Activated CD4-positive, alpha-beta T cell treated with anti-CD3 and anti-CD28 coated beads for 48 hours (primary cell): ENCODE data around the gene MYH11.

ENCODE experiments used
- DNase-seq: peaks from one replicate; pipeline ENCODE4 v3.0.0-alpha.2; 2020

Gene MYH11

GRCh38 chr16:15775663-15776304 is 81.0 kb downstream of the MYH11 start:
- DNase-seq, result no peak

GRCh38 chr16:15775209-15775608 is 81.6 kb downstream of the MYH11 start:
- no peak for DNase-seq

GRCh38 chr16:15773968-15774367 is 82.9 kb downstream of the MYH11 start:
- DNase-seq, result no peak

GRCh38 chr16:15772579-15773293 is 84.1 kb downstream of the MYH11 start:
- DNase-seq, result no peak

- DNase-seq, result no peak
Measured at GRCh38 chr16:15771694-15772093, 85.1 kb downstream of the MYH11 start.

GRCh38 chr16:15770512-15770911 is 86.3 kb downstream of the MYH11 start:
- DNase-seq, result no peak

- no peak for DNase-seq
Measured at GRCh38 chr16:15770107-15770506, 86.7 kb downstream of the MYH11 start.

GRCh38 chr16:15769239-15769638 is 87.6 kb downstream of the MYH11 start:
- DNase-seq, result no peak

- DNase-seq, result no peak
Measured at GRCh38 chr16:15768201-15768600, 88.6 kb downstream of the MYH11 start.

GRCh38 chr16:15766918-15767317 is 89.9 kb downstream of the MYH11 start:
- no peak for DNase-seq

GRCh38 chr16:15765880-15766279 is 90.9 kb downstream of the MYH11 start:
- peak; percentile 36 for DNase-seq

- DNase-seq, result no peak
Measured at GRCh38 chr16:15765116-15765515, 91.7 kb downstream of the MYH11 start.

- DNase-seq, result no peak
Measured at GRCh38 chr16:15764112-15764511, 92.7 kb downstream of the MYH11 start.

GRCh38 chr16:15760129-15760528 is 96.7 kb downstream of the MYH11 start:
- no peak for DNase-seq

- no peak for DNase-seq
Measured at GRCh38 chr16:15759070-15759469, 97.8 kb downstream of the MYH11 start.

- peak; percentile 36 for DNase-seq
Measured at GRCh38 chr16:15757630-15758251, 99.1 kb downstream of the MYH11 start.

GRCh38 chr16:15757077-15757386 is 99.8 kb downstream of the MYH11 start:
- no peak for DNase-seq

GRCh38 chr16:15754821-15755534 is 101.8 kb downstream of the MYH11 start:
- DNase-seq, result no peak

GRCh38 chr16:15752717-15753488 is 103.9 kb downstream of the MYH11 start:
- no peak for DNase-seq

- no peak for DNase-seq
Measured at GRCh38 chr16:15751940-15752339, 104.9 kb downstream of the MYH11 start.

- no peak for DNase-seq
Measured at GRCh38 chr16:15749985-15750384, 106.8 kb downstream of the MYH11 start.

GRCh38 chr16:15749371-15749770 is 107.5 kb downstream of the MYH11 start:
- no peak for DNase-seq

- no peak for DNase-seq
Measured at GRCh38 chr16:15748654-15749053, 108.2 kb downstream of the MYH11 start.
